ENCODE results near the gene ZNF365. TPM values are rescaled to one million over a fixed set of nuclear protein-coding genes. Genes with fewer than 3 reads are reported as not detected.

The ZNF365 gene, protein sequence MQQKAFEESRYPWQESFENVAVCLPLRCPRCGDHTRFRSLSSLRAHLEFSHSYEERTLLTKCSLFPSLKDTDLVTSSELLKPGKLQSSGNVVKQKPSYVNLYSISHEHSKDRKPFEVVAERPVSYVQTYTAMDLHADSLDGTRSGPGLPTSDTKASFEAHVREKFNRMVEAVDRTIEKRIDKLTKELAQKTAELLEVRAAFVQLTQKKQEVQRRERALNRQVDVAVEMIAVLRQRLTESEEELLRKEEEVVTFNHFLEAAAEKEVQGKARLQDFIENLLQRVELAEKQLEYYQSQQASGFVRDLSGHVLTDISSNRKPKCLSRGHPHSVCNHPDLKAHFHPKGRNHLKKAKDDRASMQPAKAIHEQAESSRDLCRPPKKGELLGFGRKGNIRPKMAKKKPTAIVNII
- 2.8 and 3.5 TPM in 2 replicates for total RNA-seq

DNA sequence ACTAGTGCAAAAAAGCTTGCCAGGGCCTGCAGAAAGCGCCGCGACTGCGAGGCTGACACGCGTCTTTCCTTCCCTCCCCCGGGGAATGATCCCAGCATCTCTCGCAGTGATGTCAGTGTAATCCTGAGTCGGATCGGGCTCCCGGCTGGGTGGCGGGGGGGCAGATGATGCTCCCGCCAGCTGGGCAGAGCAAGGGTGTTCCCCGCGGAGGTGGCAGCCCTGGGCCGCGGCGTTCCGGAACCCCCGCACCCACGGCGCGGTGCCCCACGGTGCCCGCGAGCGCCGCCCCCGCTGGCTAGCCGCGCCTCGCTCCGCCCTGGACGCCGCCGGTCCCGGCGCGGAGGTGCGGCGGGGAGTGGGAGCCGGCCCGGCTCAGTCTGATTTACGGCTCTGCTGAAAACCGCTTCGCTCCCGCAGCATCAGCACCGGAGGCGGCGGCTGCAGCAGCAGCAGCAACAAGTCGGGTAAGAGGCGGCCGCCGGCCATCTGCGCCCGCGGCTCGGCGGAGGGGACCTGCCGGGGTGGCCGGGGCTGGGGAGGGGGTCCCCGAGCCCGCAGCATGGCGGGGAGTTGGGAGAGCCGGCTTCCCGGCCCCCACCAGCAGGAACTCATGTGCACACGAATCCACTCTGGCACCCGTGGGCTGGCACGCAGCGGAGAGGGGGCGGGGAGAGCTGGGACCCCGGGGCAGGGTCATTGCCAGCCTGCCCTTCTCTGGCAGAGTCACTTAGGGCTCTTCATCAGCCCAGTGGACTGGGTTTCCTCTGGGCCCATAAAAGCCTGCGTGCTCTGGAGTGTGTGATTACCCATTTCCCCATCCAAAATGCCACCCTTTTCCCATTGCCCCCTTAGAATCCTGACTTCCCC is at the start of gene ZNF365:
TSS of gene ZNF365 (plus strand) at position 375 of the 867 bp plus-strand sequence. CDS start 1,825 bp downstream, outside the sequence.

Other genes starting within 250 kb of the ZNF365 start
- 0.83 and 1.00 TPM in 2 replicates for gene RTKN2, start 105.5 kb upstream of the ZNF365 start, total RNA-seq